Inflammatory macrophage treated with lipopolysaccharide for 1 hour (primary cell): Measurements from ENCODE around the gene HMGB4.

ENCODE experiments used
- DNase-seq, 2 donors: peaks; one replicate each; pipeline ENCODE4 v3.0.0-alpha.2; 2020 to 2022

HMGB4 gene

DNA sequence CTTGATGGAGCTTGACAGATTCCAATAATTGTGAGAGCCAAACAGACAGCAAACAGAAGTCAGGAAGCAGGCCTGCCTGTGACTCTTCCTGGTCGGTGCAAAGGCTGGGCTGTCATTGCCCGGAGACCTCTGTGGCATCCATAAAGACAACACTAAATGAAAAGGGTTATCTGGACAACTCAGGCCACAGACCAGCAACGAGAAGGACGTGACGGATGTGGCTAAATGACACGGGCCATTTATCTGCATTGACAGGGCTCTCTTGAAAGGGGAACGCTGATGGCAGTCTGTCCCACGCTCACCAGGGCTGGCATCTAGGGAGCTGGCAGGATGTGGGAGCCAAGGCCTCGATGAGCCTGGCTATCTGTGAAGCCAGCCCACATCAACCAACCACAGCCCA is 35.0 kb downstream of the HMGB4 start:
- DNase-seq: no peak

DNA sequence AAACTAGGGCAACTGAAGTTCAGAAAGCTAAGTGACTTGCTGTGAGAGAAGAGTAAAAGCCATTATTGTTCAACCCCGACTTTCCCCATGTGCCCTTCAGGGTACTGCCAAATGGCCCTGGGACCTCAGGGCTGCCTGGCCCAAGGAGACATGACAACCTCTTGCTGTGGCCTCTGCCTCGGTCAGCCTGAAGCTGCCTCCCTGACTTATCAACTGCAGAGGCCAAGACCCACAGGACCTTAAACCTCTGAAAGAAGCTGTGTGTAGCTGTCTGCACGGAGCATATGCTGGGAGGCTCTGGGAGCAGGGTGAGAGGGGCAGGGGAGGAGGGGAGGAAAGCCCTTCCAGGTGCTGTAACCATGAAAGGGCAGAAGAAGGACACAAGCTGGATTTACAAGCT is 35.9 kb downstream of the HMGB4 start:
- DNase-seq: no peak

DNA sequence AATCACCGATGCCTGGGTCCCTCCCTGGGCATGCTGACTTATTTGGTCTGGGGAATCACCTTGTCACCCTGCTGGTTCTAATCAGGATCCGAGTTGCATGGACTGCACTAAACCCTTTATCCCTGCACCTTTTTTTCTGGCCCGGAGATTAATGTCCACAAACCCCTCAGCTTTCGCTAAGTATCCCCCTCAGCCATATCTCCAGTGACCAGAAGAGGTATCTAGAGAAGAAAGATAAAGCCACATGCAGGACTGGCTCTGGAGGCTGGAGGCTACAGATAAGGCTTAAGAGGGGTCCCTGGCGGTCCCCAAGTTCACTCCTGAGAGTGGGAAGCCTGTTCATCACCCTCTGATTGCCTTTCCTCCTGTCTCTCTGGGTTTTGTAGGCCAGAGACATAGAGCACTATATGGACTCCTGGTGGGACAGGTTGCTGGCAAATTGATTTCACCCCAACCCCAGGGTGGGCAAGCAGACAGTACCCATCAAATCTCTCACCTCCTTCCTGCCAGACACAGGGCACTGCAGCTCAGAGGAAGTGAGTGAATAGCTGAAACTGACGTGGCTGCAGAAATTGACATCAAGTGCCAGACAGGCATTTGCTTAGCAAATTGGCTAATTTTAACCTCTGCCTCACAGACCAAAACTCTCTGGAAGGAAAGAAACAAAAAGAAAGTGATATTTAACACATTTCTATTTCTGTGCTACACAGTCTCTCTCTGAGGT is 38.8 kb downstream of the HMGB4 start:
- no peak for DNase-seq

DNA sequence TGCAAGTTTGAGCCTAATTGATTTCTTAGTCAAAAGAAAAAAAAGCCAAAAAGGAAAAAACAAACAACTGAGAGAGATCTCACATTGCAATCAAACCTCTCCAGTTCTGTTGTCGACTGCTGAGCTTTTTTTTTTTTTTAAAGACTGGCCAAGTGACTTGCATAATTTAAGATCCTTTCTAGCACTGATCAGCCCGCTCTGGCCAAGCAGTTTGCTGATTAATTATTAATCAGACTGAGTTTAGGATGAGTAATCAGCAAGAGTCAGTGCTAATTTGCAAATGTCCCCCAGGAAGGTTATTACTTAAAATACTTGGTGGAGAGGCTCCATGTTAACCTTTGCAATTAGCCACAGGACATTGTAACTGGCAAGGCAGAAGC is 39.3 kb downstream of the HMGB4 start:
- no peak for DNase-seq

DNA sequence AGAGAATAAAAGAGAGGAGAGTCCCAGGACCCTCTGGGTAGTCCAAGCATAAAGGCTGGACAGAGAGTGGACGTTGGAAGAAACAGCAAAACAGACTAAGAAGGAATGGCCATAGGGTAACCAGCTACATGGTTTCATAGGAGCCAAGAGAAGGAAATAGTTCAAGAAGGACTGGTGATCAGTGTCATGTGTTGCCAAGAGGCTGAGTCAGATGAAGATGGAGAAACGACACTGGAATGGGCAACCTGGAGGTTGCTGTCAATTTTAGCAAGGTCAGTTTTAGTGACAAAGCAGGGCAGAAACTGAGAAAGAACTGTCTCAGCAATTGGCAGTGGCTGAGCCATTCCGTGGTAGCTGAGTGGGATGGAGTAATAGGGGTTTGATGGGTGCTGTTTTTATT is 41.4 kb downstream of the HMGB4 start:
- DNase-seq: no peak

DNA sequence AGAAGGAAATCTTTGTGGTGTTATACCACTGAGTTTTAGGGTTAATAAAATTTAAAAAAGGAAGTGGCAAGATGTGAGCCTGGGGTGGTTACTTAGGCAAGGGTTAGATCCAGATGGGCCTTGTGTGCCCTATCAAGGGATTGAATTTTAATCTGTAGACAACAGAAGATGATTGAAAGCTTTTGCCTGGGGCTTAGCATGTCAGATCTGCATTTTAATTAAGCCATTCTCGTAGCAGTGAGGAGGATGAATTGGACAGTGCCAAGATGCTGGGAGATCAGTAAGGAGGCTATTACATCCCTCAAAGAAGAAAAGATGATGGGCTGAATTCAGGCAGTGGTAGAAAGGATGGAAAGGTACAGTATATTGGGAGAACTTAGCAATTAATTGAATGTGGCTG is 42.3 kb downstream of the HMGB4 start:
- no peak for DNase-seq

DNA sequence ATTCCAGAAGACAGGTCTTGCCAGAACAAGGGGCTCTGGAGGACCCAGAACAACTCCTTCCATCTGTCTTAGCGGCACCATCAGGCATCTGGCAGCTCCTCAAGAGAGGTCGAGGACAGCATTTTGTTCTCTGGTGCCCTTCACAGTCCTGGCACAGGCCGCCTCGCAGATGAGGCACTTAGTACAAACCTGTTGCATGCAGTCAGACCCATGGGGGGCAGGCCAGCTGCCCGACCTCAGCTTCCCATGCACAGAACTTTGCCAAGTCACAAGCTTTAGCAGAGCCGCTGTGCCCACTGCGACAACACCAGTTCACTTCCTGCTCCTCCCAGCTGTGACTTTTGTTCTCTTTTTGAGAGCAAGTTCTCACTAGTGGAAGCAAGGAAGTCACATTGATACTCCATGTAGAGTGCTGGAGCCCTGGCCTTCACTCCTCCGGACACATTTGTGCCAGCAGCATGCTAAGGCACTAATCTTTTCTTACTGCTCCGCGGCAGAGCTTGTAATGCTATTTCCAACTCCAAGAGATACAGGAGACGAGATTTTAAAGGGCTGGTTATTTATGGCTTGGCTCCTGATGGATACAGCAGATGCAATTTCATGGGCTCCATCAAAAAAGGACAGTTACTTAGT is 44.6 kb downstream of the HMGB4 start:
- DNase-seq: no peak
